Amygdala (tissue), 56 donors: ENCODE measurements around the gene ALG3.

Source experiments
- DNase-seq, 56 donors: peaks; one replicate each; lab custom pipeline; 2025; lab: John Stamatoyannopoulos, UW

The ALG3 gene

DNA sequence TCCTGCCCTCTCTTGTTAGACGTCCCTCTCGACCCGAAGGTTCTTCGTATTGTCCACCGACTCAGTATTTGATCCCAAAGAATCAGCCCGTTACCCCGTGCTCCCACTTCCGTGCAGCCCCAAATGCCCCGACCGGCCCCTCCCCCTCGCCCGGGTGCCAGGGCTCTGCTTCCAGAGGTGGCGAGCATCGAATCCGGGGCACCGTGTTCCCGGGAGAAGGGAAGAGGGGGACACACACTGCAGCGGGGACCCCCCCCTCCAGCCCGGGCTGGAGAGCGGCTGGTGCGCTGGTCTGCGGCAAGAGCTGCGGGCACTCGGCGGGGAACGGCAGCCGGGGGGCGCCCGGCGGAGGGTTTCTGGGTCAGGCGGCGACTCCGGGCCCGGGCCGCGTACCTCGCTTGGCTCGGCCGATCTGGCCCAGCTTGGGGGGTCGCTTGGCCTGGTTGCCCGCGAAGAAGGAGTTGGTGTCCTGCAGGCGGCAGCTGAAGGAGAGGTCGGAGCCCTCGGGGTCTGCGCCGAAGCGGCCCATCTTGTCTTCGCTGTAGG lies 12.0 kb upstream of the ALG3 start:
- DNase-seq, result peak in 1 of 56 donors; percentile 26

- DNase-seq, result peak in 10 of 56 donors; percentile 14 to 56 (median 22)
Measured at GRCh38 chr3:184259878-184260723, 11.3 kb upstream of the ALG3 start.

GRCh38 chr3:184259396-184259877 lies 10.7 kb upstream of the ALG3 start:
- DNase-seq, result peak in 1 of 56 donors; percentile 21

DNA sequence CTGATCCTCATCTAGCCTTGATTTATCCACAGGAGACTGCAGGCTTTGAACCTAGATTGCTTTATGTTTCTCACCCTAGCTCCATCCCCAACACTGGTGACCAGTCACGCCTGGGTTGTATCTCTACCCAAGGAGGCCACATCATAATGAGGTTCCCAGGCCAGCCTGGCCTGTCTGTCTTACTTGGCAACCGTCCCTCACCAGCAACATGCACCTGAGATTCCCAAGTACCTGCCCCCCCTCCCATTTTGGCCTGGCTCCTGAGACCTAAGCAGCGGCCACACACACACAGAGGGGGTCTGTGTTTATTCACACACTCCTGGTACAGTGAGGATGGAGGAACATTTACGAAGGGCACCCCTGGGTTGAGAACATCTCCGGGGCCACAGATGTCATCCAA lies 10.2 kb upstream of the ALG3 start:
- no peak for DNase-seq

DNA sequence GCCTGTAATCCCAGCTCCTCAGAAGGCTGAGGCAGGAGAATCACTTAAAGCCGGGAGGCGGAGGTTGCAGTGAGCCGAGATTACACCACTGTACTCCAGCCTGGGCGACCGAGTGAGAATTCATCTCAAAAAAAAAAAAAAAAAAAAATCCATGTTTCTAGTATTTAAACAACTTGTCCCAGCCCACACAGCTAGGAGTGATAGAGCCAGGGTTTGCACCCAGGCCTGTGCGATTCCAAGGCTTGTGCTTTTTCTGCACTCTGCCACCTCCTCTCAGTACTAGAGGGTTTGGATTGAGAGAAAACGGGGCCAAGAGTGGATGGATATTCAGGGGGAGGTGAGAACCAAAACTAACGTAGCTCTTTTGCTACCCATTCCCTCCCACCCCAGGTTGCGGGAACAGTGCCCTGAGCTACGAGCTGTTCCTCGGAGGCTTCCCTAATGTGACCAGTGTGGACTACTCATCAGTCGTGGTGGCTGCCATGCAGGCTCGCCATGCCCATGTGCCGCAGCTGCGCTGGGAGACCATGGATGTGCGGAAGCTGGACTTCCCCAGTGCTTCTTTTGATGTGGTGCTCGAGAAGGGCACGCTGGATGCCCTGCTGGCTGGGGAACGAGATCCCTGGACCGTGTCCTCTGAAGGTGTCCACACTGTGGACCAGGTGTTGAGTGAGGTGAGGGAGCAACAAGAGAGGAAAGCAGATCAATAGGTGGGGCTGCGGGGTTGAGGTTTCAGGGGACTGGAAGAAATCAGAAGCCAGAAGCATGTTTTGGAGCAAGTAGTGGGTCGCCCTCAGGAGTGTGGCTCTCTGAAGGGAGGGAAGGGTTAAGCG lies 8.5 kb upstream of the ALG3 start:
- no peak for DNase-seq

GRCh38 chr3:184255291-184256039 lies 6.7 kb upstream of the ALG3 start:
- no peak for DNase-seq

DNA sequence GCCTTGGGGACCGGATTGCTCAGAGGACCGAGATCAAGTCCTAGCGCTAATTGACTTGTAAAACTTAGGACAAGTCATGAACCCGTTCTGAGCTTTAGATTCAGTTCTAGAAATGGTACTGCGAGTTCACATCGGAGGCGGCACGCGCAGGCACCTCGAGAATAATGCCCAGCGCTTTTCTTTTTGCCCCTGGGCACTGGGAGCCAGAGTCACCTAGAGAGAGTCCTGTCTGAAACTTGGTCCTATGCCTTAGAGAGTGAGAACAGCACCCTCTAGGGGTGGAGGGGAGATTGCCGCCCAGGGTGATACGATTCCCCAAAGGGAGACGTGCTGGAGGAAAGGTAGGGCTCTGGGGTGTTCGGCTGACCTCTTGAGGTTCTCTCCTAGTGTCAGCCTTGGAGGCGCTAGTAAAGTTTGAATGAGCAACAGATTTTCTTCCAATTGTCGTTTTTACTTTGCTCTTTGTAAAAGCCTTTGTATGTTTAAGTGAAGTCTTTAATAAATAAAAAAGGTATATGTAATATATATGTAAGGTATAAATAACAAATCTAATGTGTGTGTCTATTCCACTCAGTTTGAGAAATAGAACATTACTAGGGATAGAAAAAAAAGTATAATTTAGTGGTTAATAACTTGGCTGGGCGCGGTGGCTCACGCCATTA lies 1.5 kb upstream of the ALG3 start:
- peak in 49 of 56 donors; percentile 12 to 88 (median 51) for DNase-seq

- peak; percentile 28 to 95 (median 86) for DNase-seq
Measured at GRCh38 chr3:184249412-184250166, 827 bp upstream of the ALG3 start, which contains the start of gene EEF1AKMT4. Gene EEF1AKMT4 (plus strand): TSS chr3:184249672. CDS start chr3:184249695, 23 bp downstream.

DNA sequence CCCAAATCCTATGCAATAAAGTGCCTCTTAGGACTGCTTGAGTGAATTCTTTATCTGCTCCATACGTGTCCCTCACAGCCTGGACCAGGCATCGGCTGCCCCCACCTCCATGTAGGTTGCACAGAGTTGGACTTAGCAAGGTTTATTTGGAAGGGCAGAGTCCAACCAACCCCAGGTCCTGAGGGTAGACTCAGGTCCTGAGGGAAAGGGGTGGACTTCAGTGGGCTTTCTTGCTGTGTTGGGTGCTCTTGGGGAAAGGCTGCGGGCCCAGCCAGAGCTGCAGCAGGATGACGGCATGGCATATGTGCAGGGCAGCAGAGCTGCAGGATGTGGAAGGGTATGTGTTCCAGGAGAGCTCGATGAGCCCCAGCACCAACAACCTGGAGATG lies 6.5 kb downstream of the ALG3 start:
- DNase-seq, result no peak

GRCh38 chr3:184241447-184242296 lies 7.1 kb downstream of the ALG3 start:
- no peak for DNase-seq

GRCh38 chr3:184241141-184241446 lies 7.7 kb downstream of the ALG3 start:
- no peak for DNase-seq

DNA sequence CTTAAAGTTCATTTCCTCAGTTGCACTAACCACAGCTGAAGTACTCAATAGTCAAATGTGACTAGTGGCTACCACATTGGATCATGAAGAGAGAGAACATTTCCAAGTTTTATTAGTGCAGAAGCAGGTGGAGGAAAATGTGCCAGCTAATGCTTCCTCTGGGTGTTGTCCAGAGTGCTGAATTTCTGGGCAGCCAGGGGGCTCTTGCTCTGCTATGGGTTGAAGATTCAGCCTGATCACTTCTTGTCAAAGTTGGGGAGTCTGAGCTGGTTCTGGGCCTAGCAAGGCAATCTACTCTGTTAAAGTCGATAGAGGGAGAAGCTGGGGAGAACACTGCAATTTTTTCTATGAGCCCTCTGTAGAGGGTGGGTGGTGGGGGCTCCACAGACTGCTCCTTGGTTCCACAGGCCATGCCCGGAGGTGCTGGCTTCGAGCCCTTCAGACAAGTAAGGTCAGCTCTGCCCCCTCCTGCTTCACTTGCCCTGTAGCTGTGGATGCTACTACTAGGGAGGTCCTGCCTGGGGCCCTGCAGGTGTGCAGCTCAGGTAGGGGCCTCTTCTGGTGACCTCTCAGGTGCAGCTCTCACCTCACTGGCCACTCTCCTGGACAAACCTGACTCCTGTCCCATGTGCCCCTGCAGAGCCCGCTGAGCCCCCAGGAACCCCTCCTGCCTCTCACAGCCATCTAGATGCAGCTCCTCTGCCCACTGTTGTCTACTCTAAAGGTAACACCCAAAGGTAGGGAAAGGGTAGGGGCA lies 8.2 kb downstream of the ALG3 start:
- no peak for DNase-seq

GRCh38 chr3:184239708-184240107 lies 9.1 kb downstream of the ALG3 start:
- DNase-seq, result no peak

GRCh38 chr3:184239221-184239620 lies 9.5 kb downstream of the ALG3 start:
- DNase-seq, result no peak

GRCh38 chr3:184238246-184238818 lies 10.4 kb downstream of the ALG3 start:
- DNase-seq, result no peak

DNA sequence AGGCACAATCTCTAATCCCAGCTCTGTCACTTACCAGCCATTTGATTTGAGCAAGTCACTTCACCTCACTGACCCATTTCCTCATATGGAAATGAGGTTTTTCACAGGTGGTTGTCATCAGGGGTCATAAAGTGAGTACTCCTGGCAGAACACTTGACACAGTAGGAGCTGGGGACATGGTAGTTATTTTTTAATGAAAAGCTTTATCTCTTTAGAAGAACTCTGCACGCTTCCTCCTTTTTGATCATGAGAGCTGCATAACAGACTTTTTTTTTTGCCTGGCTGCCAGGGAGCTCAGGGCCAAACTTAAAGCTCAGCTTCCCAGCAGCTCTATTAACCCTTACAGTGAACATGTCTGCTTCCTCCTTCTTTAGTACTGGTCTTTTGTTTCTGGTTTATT lies 11.0 kb downstream of the ALG3 start:
- no peak for DNase-seq

GRCh38 chr3:184237211-184237610 lies 11.6 kb downstream of the ALG3 start:
- DNase-seq, result no peak
